ENCODE results near the gene HCN2.

- TF ChIP-seq POLR2A (IDR thresholded peaks at IDR 0.05; ENCODE audit: control extremely low read depth in 1 of 2, low read depth in 2 of 2, low read length in 2 of 2) (no peak), SRF (IDR thresholded peaks at IDR 0.05; ENCODE audit: low read depth, low read length) (no peak)
Measured at GRCh38 chr19:548886-549830, 40.5 kb upstream of the HCN2 start.
